ENCODE results near the gene CRYGC. TPM values are rescaled to one million over a fixed set of nuclear protein-coding genes. Genes with fewer than 3 reads are reported as not detected.
"Not testable (repeated sequence)": the region's sequence is repeated elsewhere in the genome, so short reads cannot be mapped to it uniquely, and the experiment has no call there.

The CRYGC gene
- total RNA-seq, 1 donor from 2014 or later: not detected

GRCh38 chr2:208099682-208100470 lies 29.8 kb downstream of the CRYGC start:
- ATAC-seq (no peak), DNase-seq (no peak)
- intact Hi-C loops (cut with micrococcal nuclease): no loop called here

DNA sequence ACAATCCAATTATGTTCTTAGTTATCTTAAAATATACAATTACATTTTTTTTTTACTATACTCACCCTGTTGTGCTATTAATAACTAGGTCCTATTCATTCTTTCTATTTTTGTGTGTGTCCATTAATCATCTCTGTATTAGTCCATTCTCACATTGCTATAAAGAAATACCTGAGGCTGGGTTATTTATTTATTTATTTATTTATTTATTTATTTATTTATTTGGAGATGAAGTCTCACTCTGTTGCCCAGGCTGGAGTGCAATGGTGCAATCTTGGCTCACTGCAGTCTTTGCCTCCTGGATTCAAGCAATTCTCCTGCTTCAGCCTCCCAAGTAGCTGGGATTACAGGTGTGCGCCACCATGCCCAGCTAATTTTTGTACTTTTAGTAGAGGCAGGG lies 30.9 kb downstream of the CRYGC start:
- DNase-seq; ATAC-seq; intact Hi-C loops (cut with micrococcal nuclease): not testable (repeated sequence)

DNA sequence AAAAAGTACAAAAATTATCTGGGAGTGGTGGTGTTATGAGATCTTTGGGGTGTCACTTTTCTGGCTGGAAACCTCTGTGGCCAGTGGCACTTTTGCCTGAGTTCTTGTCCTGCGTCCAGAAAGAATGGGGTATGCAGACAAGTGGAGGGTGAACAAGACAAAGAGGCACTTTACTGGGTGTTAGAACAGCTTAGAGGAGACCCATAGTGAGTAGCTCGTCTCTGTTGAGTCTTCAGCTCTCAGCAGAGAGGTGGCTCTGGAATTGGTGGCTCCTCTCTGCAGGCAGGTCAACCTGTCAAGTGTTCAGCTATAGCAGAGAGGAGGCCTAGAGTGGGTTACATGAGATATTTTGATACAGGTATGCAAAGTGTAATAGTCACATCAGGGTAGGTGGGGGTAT lies 31.4 kb downstream of the CRYGC start:
- intact Hi-C loops (cut with micrococcal nuclease): no loop called here
- ATAC-seq (peak; percentile 62), DNase-seq (no peak)

- intact Hi-C loops (cut with micrococcal nuclease): no loop called here
Measured at GRCh38 chr2:208097801-208098200, 31.8 kb downstream of the CRYGC start.

DNA sequence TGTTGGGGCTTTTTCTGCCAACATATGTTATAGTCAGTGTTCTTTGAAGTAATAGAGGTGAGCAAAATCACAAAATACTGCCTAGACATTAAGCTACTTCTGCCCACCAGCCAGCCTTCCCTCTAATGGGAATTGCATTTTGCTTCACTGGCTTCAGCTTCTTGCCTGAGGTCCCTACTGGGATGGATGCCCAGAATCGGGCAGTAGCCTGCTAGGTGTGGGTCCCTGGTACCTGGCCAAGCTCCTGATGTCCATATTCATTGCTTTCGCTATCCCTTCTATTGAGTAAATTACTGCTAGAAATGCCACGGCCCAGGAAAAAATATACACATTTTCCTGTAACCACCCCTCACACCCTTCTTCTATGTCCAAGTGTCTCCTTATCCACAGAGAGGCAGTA lies 32.3 kb downstream of the CRYGC start:
- intact Hi-C loops (cut with micrococcal nuclease): no loop called here
- ATAC-seq: peak; percentile 54
- DNase-seq: no peak

More at GRCh38 chr2:208097801-208098200, 31.8 kb downstream of the CRYGC start:
- DNase-seq: no peak
- ATAC-seq: peak; percentile 80

DNA sequence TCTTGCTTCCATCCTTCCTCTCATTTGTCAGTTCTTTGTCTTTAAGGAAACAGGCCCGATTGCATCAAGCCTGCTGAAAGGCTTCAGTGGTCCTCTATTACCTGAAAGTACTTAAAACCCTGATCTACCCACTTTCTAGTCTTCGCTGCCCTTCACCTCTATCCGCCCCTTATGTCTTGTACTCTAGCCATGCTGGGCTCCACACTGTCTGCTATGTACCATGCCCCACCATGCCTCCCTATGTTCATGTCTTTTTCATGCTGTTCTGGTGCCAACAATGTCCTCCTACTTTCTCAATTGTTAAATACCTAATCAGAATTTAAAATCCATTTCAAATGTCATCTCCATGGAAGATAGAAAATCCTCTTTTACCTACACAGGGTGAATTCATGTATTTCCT lies 33.5 kb downstream of the CRYGC start:
- ATAC-seq (no peak), DNase-seq (no peak)
- intact Hi-C loops (cut with micrococcal nuclease): no loop called here

DNA sequence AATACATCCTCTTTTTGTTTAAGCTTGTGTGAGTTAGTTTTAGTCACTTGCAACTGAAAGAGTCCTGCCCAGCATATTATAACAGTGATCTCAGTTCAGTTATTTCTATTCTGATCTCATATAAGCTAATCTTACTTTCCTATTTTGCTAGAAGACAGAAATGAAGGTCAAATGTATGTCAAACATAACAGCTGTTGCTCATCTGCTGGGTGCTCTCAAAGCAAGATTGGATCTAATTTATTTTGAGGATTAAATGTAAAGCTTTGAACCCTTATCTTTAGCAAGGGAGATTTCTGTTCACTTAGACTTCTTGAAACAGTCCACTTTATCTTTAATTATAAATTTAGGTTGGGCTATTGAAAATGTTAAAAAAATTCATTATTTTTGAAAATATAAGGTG lies 36.5 kb downstream of the CRYGC start:
- no peak for ATAC-seq
- intact Hi-C loops (cut with micrococcal nuclease): no loop called here

GRCh38 chr2:208092093-208092832 lies 37.4 kb downstream of the CRYGC start:
- ATAC-seq: no peak
- no peak for DNase-seq
- intact Hi-C loops (cut with micrococcal nuclease): no loop called here

More for the DNA sequence above, 36.5 kb downstream of the CRYGC start:
- DNase-seq: no peak

DNA sequence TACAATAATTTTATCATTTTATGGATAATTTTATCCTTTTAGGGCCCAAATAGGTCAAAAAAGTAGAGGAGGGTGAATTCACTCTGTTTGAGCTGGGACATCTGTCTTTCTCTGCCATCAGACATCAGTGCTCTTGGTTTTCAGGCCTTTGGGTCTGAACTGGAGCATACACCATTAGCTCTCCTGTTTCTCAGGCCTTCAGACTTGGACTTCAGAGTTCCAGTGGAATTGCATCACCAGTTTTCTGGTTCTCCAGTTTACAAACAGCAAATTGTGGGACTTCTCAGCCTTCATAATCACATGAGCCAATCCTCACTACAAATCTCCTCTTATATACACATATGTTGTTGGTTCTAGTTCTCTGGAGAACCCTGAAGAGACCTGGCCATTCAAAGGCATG lies 39.2 kb downstream of the CRYGC start:
- intact Hi-C loops (cut with micrococcal nuclease): no loop called here
- ATAC-seq (no peak), DNase-seq (no peak)

- intact Hi-C loops (cut with micrococcal nuclease): no loop called here
- no peak for ATAC-seq
- DNase-seq: no peak
Measured at GRCh38 chr2:208086029-208086428, 43.6 kb downstream of the CRYGC start.

GRCh38 chr2:208083807-208084206 lies 45.8 kb downstream of the CRYGC start:
- DNase-seq: no peak
- intact Hi-C loops (cut with micrococcal nuclease): no loop called here
- ATAC-seq: no peak

Other genes starting within 250 kb of the CRYGC start
- 13.3 TPM for gene PLEKHM3, start 104.3 kb downstream of the CRYGC start, total RNA-seq
- gene CRYGD, start 5.3 kb downstream of the CRYGC start, total RNA-seq: not detected
- not detected for gene CRYGB, start 16.3 kb upstream of the CRYGC start, total RNA-seq
- not detected for gene CRYGA, start 33.8 kb upstream of the CRYGC start, total RNA-seq
- not detected for gene C2orf80, start 60.2 kb upstream of the CRYGC start, total RNA-seq
- gene IDH1, start 125.2 kb upstream of the CRYGC start, total RNA-seq: 50.8 TPM
- 16.1 TPM for gene PIKFYVE, start 136.4 kb upstream of the CRYGC start, total RNA-seq

All from left ventricle myocardium superior (tissue), 1 donor.